Activated T-helper 17 cell treated with anti-CD3 and anti-CD28 coated beads, Interleukin-2, amount 50 U/mL, for 72 hours (primary cell): ENCODE measurements around the gene HSP90B1. TPM values are rescaled to one million over a fixed set of nuclear protein-coding genes. Genes with fewer than 3 reads are reported as not detected.
A peak's percentile ranks its signal among the peaks of the same experiment; 100 is the strongest.

Experiments
- ATAC-seq: fragments of 150-1000 bp; cut with Tn5 transposase; replicated peaks from 2 replicates; pipeline ENCODE4 v1.10.0; 2021; ENCODE audit warnings: mild to moderate bottlenecking, moderate library complexity
- H3K27ac Mint-ChIP-seq: one replicate; pipeline ENCODE4 v1.8.0; 2022; ENCODE audit warnings: mixed read lengths
- H3K27me3 Mint-ChIP-seq: one replicate; pipeline ENCODE4 v1.8.0; 2022; ENCODE audit warnings: mixed read lengths
- H3K36me3 Mint-ChIP-seq: one replicate; pipeline ENCODE4 v1.8.0; 2022; ENCODE audit warnings: low read depth, mild to moderate bottlenecking, mixed read lengths
- H3K4me1 Mint-ChIP-seq: one replicate; pipeline ENCODE4 v1.8.0; 2022; ENCODE audit warnings: mixed read lengths
- H3K4me3 Mint-ChIP-seq: one replicate; pipeline ENCODE4 v1.8.0; 2022; ENCODE audit warnings: mild to moderate bottlenecking, mixed read lengths
- H3K9me3 Mint-ChIP-seq: one replicate; pipeline ENCODE4 v1.8.0; 2022; ENCODE audit warnings: mixed read lengths
- total RNA-seq, 2 donors: library from RNA; stranded (reverse); gene quantifications; one replicate each; pipeline ENCODE4 v1.2.3, GENCODE V29; 2022

HSP90B1 gene
- total RNA-seq = 100 to 1,000 TPM; 324 to 453 TPM

GRCh38 chr12:103930034-103930786 lies at the start of gene HSP90B1:
Gene HSP90B1, plus strand, starts transcription at chr12:103930410. Its CDS starts 106 bp downstream, at chr12:103930516.
- Mint-ChIP-seq H3K9me3 (no peaks in the 10 kb centered on the region), H3K27ac (peak within 1 kb of the TSS; percentile 91), H3K27me3 (no peaks in the 10 kb centered on the region), H3K4me3 (peak within 1 kb of the TSS; percentile 95), H3K4me1 (peaks cover 34% of the 10 kb centered on the region), H3K36me3 (peaks cover 61% of the 10 kb centered on the region)
- ATAC-seq = peak; percentile 80

GRCh38 chr12:103881261-103881660 lies 48.9 kb upstream of the HSP90B1 start:
- peaks cover 21% of the 10 kb centered on the region for H3K4me1 Mint-ChIP-seq
- no peak for ATAC-seq
- no peaks in the 10 kb centered on the region for H3K36me3 Mint-ChIP-seq
- H3K27me3 Mint-ChIP-seq = no peaks in the 10 kb centered on the region
- H3K4me3 Mint-ChIP-seq = no peak overlapping the region
- no peaks in the 10 kb centered on the region for H3K9me3 Mint-ChIP-seq
- peak overlapping the region; percentile 34 for H3K27ac Mint-ChIP-seq

- Mint-ChIP-seq H3K27me3 (no peaks in the 10 kb centered on the region), H3K9me3 (no peaks in the 10 kb centered on the region), H3K4me3 (no peak overlapping the region), H3K27ac (no peak overlapping the region), H3K4me1 (peaks cover 21% of the 10 kb centered on the region), H3K36me3 (no peaks in the 10 kb centered on the region)
- no peak for ATAC-seq
These were observed 47.2 kb upstream of the HSP90B1 start for GRCh38 chr12:103882861-103883596.

GRCh38 chr12:103883908-103884307 lies 46.3 kb upstream of the HSP90B1 start:
- H3K9me3 Mint-ChIP-seq = no peaks in the 10 kb centered on the region
- no peak for ATAC-seq
- H3K27me3 Mint-ChIP-seq = no peaks in the 10 kb centered on the region
- H3K27ac Mint-ChIP-seq = no peak overlapping the region
- H3K36me3 Mint-ChIP-seq = no peaks in the 10 kb centered on the region
- no peak overlapping the region for H3K4me3 Mint-ChIP-seq
- H3K4me1 Mint-ChIP-seq = peaks cover 20% of the 10 kb centered on the region

GRCh38 chr12:103884316-103884715 lies 45.9 kb upstream of the HSP90B1 start:
- no peaks in the 10 kb centered on the region for H3K36me3 Mint-ChIP-seq
- peak overlapping the region; percentile 24 for H3K27ac Mint-ChIP-seq
- H3K4me1 Mint-ChIP-seq = peaks cover 16% of the 10 kb centered on the region
- no peak for ATAC-seq
- H3K9me3 Mint-ChIP-seq = no peaks in the 10 kb centered on the region
- H3K27me3 Mint-ChIP-seq = no peaks in the 10 kb centered on the region
- no peak overlapping the region for H3K4me3 Mint-ChIP-seq

- Mint-ChIP-seq H3K4me1 (peaks cover 4% of the 10 kb centered on the region), H3K27me3 (no peaks in the 10 kb centered on the region), H3K36me3 (no peaks in the 10 kb centered on the region), H3K4me3 (no peak overlapping the region), H3K9me3 (no peaks in the 10 kb centered on the region), H3K27ac (no peak overlapping the region)
- no peak for ATAC-seq
These were observed 43.9 kb upstream of the HSP90B1 start for GRCh38 chr12:103886195-103886797.

- Mint-ChIP-seq H3K4me1 (peaks cover 4% of the 10 kb centered on the region), H3K36me3 (no peaks in the 10 kb centered on the region), H3K27ac (no peak overlapping the region), H3K9me3 (no peaks in the 10 kb centered on the region), H3K27me3 (no peaks in the 10 kb centered on the region), H3K4me3 (no peak overlapping the region)
- ATAC-seq = no peak
These were observed 42.5 kb upstream of the HSP90B1 start for GRCh38 chr12:103887738-103888137.

GRCh38 chr12:103897316-103897715 lies 32.9 kb upstream of the HSP90B1 start:
- no peak overlapping the region for H3K4me3 Mint-ChIP-seq
- H3K36me3 Mint-ChIP-seq = no peaks in the 10 kb centered on the region
- H3K4me1 Mint-ChIP-seq = peaks cover 26% of the 10 kb centered on the region
- H3K27me3 Mint-ChIP-seq = no peaks in the 10 kb centered on the region
- no peak overlapping the region for H3K27ac Mint-ChIP-seq
- no peak for ATAC-seq
- no peaks in the 10 kb centered on the region for H3K9me3 Mint-ChIP-seq

GRCh38 chr12:103901518-103902173 lies 28.6 kb upstream of the HSP90B1 start:
- peak overlapping the region; percentile 51 for H3K27ac Mint-ChIP-seq
- peaks cover 37% of the 10 kb centered on the region for H3K4me1 Mint-ChIP-seq
- H3K36me3 Mint-ChIP-seq = no peaks in the 10 kb centered on the region
- peak overlapping the region; percentile 73 for H3K4me3 Mint-ChIP-seq
- peak; percentile 47 for ATAC-seq
- no peaks in the 10 kb centered on the region for H3K27me3 Mint-ChIP-seq
- no peaks in the 10 kb centered on the region for H3K9me3 Mint-ChIP-seq

GRCh38 chr12:103903993-103904392 lies 26.2 kb upstream of the HSP90B1 start:
- Mint-ChIP-seq H3K36me3 (no peaks in the 10 kb centered on the region), H3K9me3 (no peaks in the 10 kb centered on the region), H3K27me3 (no peaks in the 10 kb centered on the region), H3K27ac (peak overlapping the region; percentile 62), H3K4me3 (no peak overlapping the region), H3K4me1 (peaks cover 42% of the 10 kb centered on the region)
- no peak for ATAC-seq

GRCh38 chr12:103905730-103906349 lies 24.4 kb upstream of the HSP90B1 start:
- Mint-ChIP-seq H3K9me3 (no peaks in the 10 kb centered on the region), H3K36me3 (no peaks in the 10 kb centered on the region), H3K27ac (peak overlapping the region; percentile 91), H3K4me1 (peaks cover 36% of the 10 kb centered on the region), H3K4me3 (peak overlapping the region; percentile 51), H3K27me3 (no peaks in the 10 kb centered on the region)
- ATAC-seq = peak; percentile 80

- H3K27ac Mint-ChIP-seq = no peak overlapping the region
- no peak for ATAC-seq
- H3K27me3 Mint-ChIP-seq = no peaks in the 10 kb centered on the region
- no peaks in the 10 kb centered on the region for H3K9me3 Mint-ChIP-seq
- no peaks in the 10 kb centered on the region for H3K36me3 Mint-ChIP-seq
- no peak overlapping the region for H3K4me3 Mint-ChIP-seq
- peaks cover 16% of the 10 kb centered on the region for H3K4me1 Mint-ChIP-seq
These were observed 22.0 kb upstream of the HSP90B1 start for GRCh38 chr12:103908246-103908541.

- Mint-ChIP-seq H3K9me3 (no peaks in the 10 kb centered on the region), H3K27me3 (no peaks in the 10 kb centered on the region), H3K4me3 (no peak overlapping the region), H3K4me1 (peaks cover 16% of the 10 kb centered on the region), H3K36me3 (no peaks in the 10 kb centered on the region), H3K27ac (peak overlapping the region; percentile 40)
- ATAC-seq = no peak
These were observed 21.3 kb upstream of the HSP90B1 start for GRCh38 chr12:103908877-103909276.

GRCh38 chr12:103909811-103910210 lies 20.4 kb upstream of the HSP90B1 start:
- Mint-ChIP-seq H3K27ac (no peak overlapping the region), H3K4me3 (no peak overlapping the region), H3K4me1 (peaks cover 16% of the 10 kb centered on the region), H3K9me3 (no peaks in the 10 kb centered on the region), H3K27me3 (peaks cover 3% of the 10 kb centered on the region), H3K36me3 (no peaks in the 10 kb centered on the region)
- ATAC-seq = no peak
